K562 (cell line): Measurements from ENCODE around the gene TMEM147. TPM values are rescaled to one million over a fixed set of nuclear protein-coding genes. Genes with fewer than 3 reads are reported as not detected.

ENCODE experiments used
- ATAC-seq: fragments of 200-7000 bp; cut with Tn5 transposase; 3 replicates; pipeline ENCODE4 v1.9.1; 2020; ENCODE audit warnings: moderate library complexity
- BruUV-seq: library from RNA; stranded (reverse); fragments of 400-500 nt; replicated peaks from 2 replicates; lab custom pipeline; 2021; lab: Mats Ljungman, UMichigan
- CTCF ChIA-PET: fragments of 300-600 bp; formaldehyde crosslinking; extraction: SDS; loops from one replicate; lab custom pipeline; 2021; ENCODE audit warnings: low intra/inter-chr PET ratio; lab: Yijun Ruan, JAX
- POLR2A ChIA-PET: fragments of 300-600, 350-650 bp; sonication (Branson Sonifier 250); formaldehyde crosslinking; extraction: SDS; loops from one replicate; lab custom pipeline; 2021; ENCODE audit warnings: antibody characterized with exemption, inconsistent platforms; lab: Yijun Ruan, JAX
- DNase-seq, 4 experiments: peaks; one replicate each; pipeline versions ENCODE4 v3.0.0 to v3.0.0-alpha.2; 2011 to 2018; ENCODE audit warnings: low spot score in 3 of 4, mixed read lengths in 3 of 4; ENCODE audit errors: extremely low read depth in 1 of 4
- FAIRE-seq: peaks from 2 replicates; lab custom pipeline; 2011; peaks lifted over from hg19 to GRCh38; lab: Jason Lieb, UNC
- H2AFZ ChIP-seq: 2 replicates; pipeline ENCODE4 v1.6.0; 2011; ENCODE audit warnings: low read depth, low read length, control low read depth, inconsistent platforms
- H3K27ac ChIP-seq: fragments of 200-600 bp; 3 replicates; pipeline ENCODE4 v1.8.0; 2011; ENCODE audit warnings: low read depth, mild to moderate bottlenecking, control low read depth, inconsistent platforms, low read length, moderate library complexity, mixed read lengths; ENCODE audit errors: extremely low read depth
- H3K27me3 ChIP-seq, 2 experiments: fragments of 300-600 bp in 1 of 2; 2 replicates in 1 of 2; 3 replicates in 1 of 2; pipeline versions ENCODE4 v1.6.0 to v1.8.0; 2011; ENCODE audit warnings: inconsistent platforms in 2 of 2, low read length in 2 of 2, mild to moderate bottlenecking in 1 of 2, mixed read lengths in 1 of 2, moderate library complexity in 1 of 2; ENCODE audit not compliant: control insufficient read depth in 2 of 2, insufficient read depth in 2 of 2
- H3K36me3 ChIP-seq: fragments of 300-600 bp; 3 replicates; pipeline ENCODE4 v1.8.0; 2011; ENCODE audit warnings: mild to moderate bottlenecking, low read length, inconsistent platforms; ENCODE audit not compliant: control insufficient read depth, insufficient read depth
- H3K4me1 ChIP-seq, 2 experiments: fragments of 200-600 bp in 1 of 2; replicated peaks in 1 of 2; 2 replicates in 1 of 2; 3 replicates in 1 of 2; pipeline versions ENCODE4 v1.5.1 to v1.8.0; 2011; ENCODE audit warnings: inconsistent platforms in 2 of 2, low read length in 2 of 2, mild to moderate bottlenecking in 1 of 2, mixed read lengths in 1 of 2, moderate library complexity in 1 of 2; ENCODE audit not compliant: control insufficient read depth in 2 of 2, insufficient read depth in 2 of 2
- H3K4me2 ChIP-seq: 2 replicates; pipeline ENCODE4 v1.6.1; 2011; ENCODE audit warnings: low read length, control low read depth, inconsistent platforms, mixed read lengths; ENCODE audit not compliant: insufficient read depth
- H3K4me3 ChIP-seq: fragments of 200-600 bp; sonication (generic), shearing (Covaris generic); 2 replicates; pipeline ENCODE4 v1.5.1; 2016; ENCODE audit warnings: control low read depth, inconsistent platforms
- H3K79me2 ChIP-seq: fragments of 200-600 bp; 3 replicates; pipeline ENCODE4 v1.8.0; 2011; ENCODE audit warnings: low read length, inconsistent platforms; ENCODE audit not compliant: control insufficient read depth, insufficient read depth
- H3K9ac ChIP-seq, 2 experiments: 2 replicates each; pipeline versions ENCODE4 v1.6.0 to v1.6.1; 2011; ENCODE audit warnings: low read depth in 2 of 2, low read length in 2 of 2, control low read depth in 1 of 2, inconsistent platforms in 1 of 2, mild to moderate bottlenecking in 1 of 2, mixed read lengths in 1 of 2; ENCODE audit not compliant: insufficient read depth in 1 of 2
- H3K9me1 ChIP-seq: one replicate; pipeline ENCODE4 v1.6.0; 2011; ENCODE audit warnings: inconsistent platforms, mild to moderate bottlenecking, low read length, moderate library complexity; ENCODE audit not compliant: control insufficient read depth, insufficient read depth
- H3K9me3 ChIP-seq: replicated peaks from 2 replicates; pipeline ENCODE4 v1.5.1; 2011; ENCODE audit warnings: low read depth, low read length, inconsistent platforms; ENCODE audit not compliant: control insufficient read depth, insufficient read depth
- H4K20me1 ChIP-seq: replicated peaks from 2 replicates; pipeline ENCODE4 v1.6.1; 2011; ENCODE audit warnings: low read length, inconsistent platforms, mixed read lengths; ENCODE audit not compliant: control insufficient read depth, insufficient read depth
- ARID2 ChIP-seq: fragments of 450-650 bp; IDR thresholded peaks from 2 replicates; pipeline ENCODE4 v1.6.1; 2017; ENCODE audit warnings: antibody characterized with exemption, mild to moderate bottlenecking
- C11orf30 ChIP-seq: fragments of 450-650 bp; IDR thresholded peaks from 2 replicates; pipeline ENCODE4 v1.6.1; 2016; ENCODE audit warnings: low read depth, mild to moderate bottlenecking
- CBX2 ChIP-seq: fragments of 200-600 bp; sonication (generic); IDR thresholded peaks from one replicate; pipeline ENCODE4 v1.6.1; 2012; ENCODE audit warnings: mild to moderate bottlenecking, low read length, inconsistent platforms; ENCODE audit not compliant: insufficient read depth, poor library complexity, severe bottlenecking
- CTCF ChIP-seq, 3 experiments: IDR thresholded peaks in 2 of 3; conservative IDR thresholded peaks in 1 of 3; 2 replicates each; pipeline ENCODE4 v1.5.1; 2011 to 2012; ENCODE audit warnings: low read length in 3 of 3, mild to moderate bottlenecking in 3 of 3, control low read depth in 2 of 3, improper control_type of control experiment in 1 of 3, inconsistent platforms in 1 of 3, low read depth in 1 of 3, mixed read lengths in 1 of 3, moderate library complexity in 1 of 3; ENCODE audit not compliant: insufficient read depth in 2 of 3
- EHMT2 ChIP-seq: fragments of 450-650 bp; IDR thresholded peaks from 2 replicates; pipeline ENCODE4 v1.6.1; 2018; ENCODE audit warnings: antibody characterized with exemption
- FOS ChIP-seq: IDR thresholded peaks from 3 replicates; pipeline ENCODE4 v1.6.1; 2011; ENCODE audit not compliant: insufficient read length; ENCODE audit errors: extremely low read depth
- GATAD2B ChIP-seq: fragments of 450-650 bp; IDR thresholded peaks from 2 replicates; pipeline ENCODE4 v1.6.1; 2017; ENCODE audit warnings: mild to moderate bottlenecking, borderline replicate concordance
- MEF2D ChIP-seq: conservative IDR thresholded peaks from 2 replicates; pipeline ENCODE4 v1.6.1; 2016; ENCODE audit warnings: low read depth, missing genetic modification characterization, missing compliant biosample characterization
- MIER1 ChIP-seq: fragments of 450-650 bp; IDR thresholded peaks from 2 replicates; pipeline ENCODE4 v1.6.1; 2016; ENCODE audit warnings: antibody characterized with exemption, mild to moderate bottlenecking, low read depth
- MTA3 ChIP-seq: fragments of 450-650 bp; formaldehyde crosslinking; IDR thresholded peaks from 2 replicates; pipeline ENCODE4 v1.6.1; 2017; ENCODE audit warnings: mild to moderate bottlenecking, borderline replicate concordance
- MYNN ChIP-seq, 2 experiments: sonication (generic); formaldehyde crosslinking in 1 of 2; IDR thresholded peaks; 2 replicates each; pipeline versions ENCODE4 v1.5.0 to v1.6.1; 2016 to 2020; ENCODE audit warnings: antibody characterized with exemption in 1 of 2, missing genetic modification reagents in 1 of 2
- NFYB ChIP-seq: IDR thresholded peaks from 2 replicates; pipeline ENCODE4 v1.6.1; 2011; ENCODE audit warnings: mild to moderate bottlenecking, moderate library complexity; ENCODE audit not compliant: insufficient read length; ENCODE audit errors: extremely low read depth
- PBX2 ChIP-seq, 2 experiments: IDR thresholded peaks in 1 of 2; conservative IDR thresholded peaks in 1 of 2; 2 replicates each; pipeline ENCODE4 v1.6.1; 2016; ENCODE audit warnings: low read depth in 2 of 2, mild to moderate bottlenecking in 1 of 2, missing compliant biosample characterization in 1 of 2, missing genetic modification characterization in 1 of 2, moderate library complexity in 1 of 2
- PKNOX1 ChIP-seq: fragments of 450-650 bp; IDR thresholded peaks from 2 replicates; pipeline ENCODE4 v1.6.1; 2016
- TAF1 ChIP-seq: IDR thresholded peaks from 2 replicates; pipeline ENCODE4 v1.6.1; 2011; ENCODE audit warnings: mild to moderate bottlenecking, low read length, moderate library complexity; ENCODE audit not compliant: insufficient read depth, control insufficient read depth, severe bottlenecking; ENCODE audit errors: extremely low read depth
- ZSCAN32 ChIP-seq: fragments of 450-650 bp; formaldehyde crosslinking; IDR thresholded peaks from 2 replicates; pipeline ENCODE4 v1.4.0; 2020; ENCODE audit warnings: mild to moderate bottlenecking, moderate library complexity
- WGBS: fragments of 100-300 bp; shearing (Covaris generic); methylation state at CpG from one replicate; pipeline ENCODE4 v1.1.6; 2016; ENCODE audit warnings: low coverage, mixed read lengths; ENCODE audit not compliant: insufficient coverage; ENCODE audit errors: missing lambda C conversion rate; 5-methylcytosine and 5-hydroxymethylcytosine counted together
- in situ Hi-C: fragments of 300-500 bp; cut with MboI; formaldehyde crosslinking; loops from 4 replicates; pipeline ENCODE4 v1.15.0; 2018; ENCODE audit warnings: inconsistent platforms, mixed read lengths
- intact Hi-C: fragments of 100-400 bp; cut with micrococcal nuclease; formaldehyde crosslinking; loops from 2 replicates; pipeline ENCODE4 v1.14.2; 2022
- polyA plus RNA-seq, 8 experiments: library from polyadenylated mRNA; depleted of rRNA in 4 of 8; stranded (reverse) in 5 of 8; unstranded in 3 of 8; fragments of >200 nt; fragmentation: Nextera tagmentation in 2 of 8; fragmentation: Illumina TruSeq in 1 of 8; extraction: Ambion mirVana in 2 of 8; extraction: Trizol in 1 of 8; gene quantifications; 2 replicates each; pipeline versions ENCODE4 v1.2.1 to v1.2.3, GENCODE V29; 2011 to 2014; ENCODE audit warnings: inconsistent platforms in 1 of 8, missing spikeins in 1 of 8
- total RNA-seq, 7 experiments: library from RNA; depleted of rRNA in 6 of 7; stranded (reverse); fragments of >200 nt in 6 of 7; fragmentation: Illumina TruSeq in 2 of 7; extraction: Trizol in 2 of 7; gene quantifications; 2 replicates each; pipeline versions ENCODE4 v1.2.1 to v1.2.3, GENCODE V29; 2011 to 2021; ENCODE audit warnings: low replicate concordance in 1 of 7

The TMEM147 gene
- total and polyA plus RNA-seq, 9 of the 15 experiments (the other 6 are each of a cell fraction or from before 2014, with no cell fraction given): 73.8 to 194 (median 142) TPM

DNA sequence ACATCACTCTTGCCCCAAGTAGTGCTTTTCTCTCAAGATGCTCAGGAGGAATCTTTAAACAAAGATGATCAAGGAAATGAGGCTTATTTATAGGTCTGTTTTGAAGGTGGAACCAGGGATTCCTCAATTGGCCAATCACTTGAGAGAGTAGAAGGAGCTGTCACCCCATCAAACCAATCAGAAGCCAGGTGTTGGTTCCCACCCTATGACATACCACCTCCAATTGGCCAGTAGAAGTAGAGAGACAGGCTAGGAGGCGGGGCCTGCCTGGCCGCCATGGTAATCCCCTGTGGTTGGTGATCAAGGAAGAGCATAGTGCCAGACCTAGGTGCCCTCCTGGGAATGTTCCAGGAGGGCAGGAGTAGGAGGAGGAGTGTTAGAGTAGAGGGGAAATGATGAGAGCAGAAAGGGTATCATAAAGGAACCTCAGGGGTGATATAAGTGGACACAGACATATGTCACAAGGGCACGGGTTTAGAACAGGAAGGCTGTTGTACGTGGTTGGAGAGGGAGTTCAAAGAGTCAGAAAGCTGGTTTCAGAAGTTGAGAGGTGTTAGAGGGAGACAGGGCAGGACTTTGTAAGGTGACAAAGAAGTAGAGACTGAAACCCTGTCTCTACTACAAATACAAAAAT lies 51.1 kb downstream of the TMEM147 start:
- H3K4me1 ChIP-seq: no peaks in the 10 kb centered on the region; a peak in 1 of 5 replicates
- intact Hi-C loops: no loop called here
- no TSS peak for BruUV-seq
- ChIA-PET POLR2A (interaction anchor here (1.2 kb wide), 1 partner anchor 12 kb away, joined by 4 read pairs; no protein-coding TSS in a partner anchor), CTCF (no interaction called here)
- no peak overlapping the region for H3K27ac ChIP-seq
- no peak overlapping the region for H3K4me3 ChIP-seq
- H4K20me1 ChIP-seq: no peaks in the 10 kb centered on the region
- peaks cover 9 to 14% of the 10 kb centered on the region in 2 experiments; a peak in 4 of 5 replicates for H3K27me3 ChIP-seq
- H3K9me3 ChIP-seq: no peaks in the 10 kb centered on the region
- no peak overlapping the region for H3K9ac ChIP-seq
- in situ Hi-C loops: no loop called here
- WGBS: 8% methylated on average over 4 of the region's 4 CpGs
- peak overlapping the region; percentile 56; the same call in 1 of the 2 replicates for H2AFZ ChIP-seq
- H3K79me2 ChIP-seq: no peaks in the 10 kb centered on the region
- FAIRE-seq (no peak), DNase-seq (peak; percentile 24 to 79 (median 40)), ATAC-seq (peak; percentile 94)
- H3K4me2 ChIP-seq: no peak overlapping the region
- no peaks in the 10 kb centered on the region for H3K9me1 ChIP-seq
- H3K36me3 ChIP-seq: no peaks in the 10 kb centered on the region
- TF ChIP-seq C11orf30: no peak
- peak; percentile 80 for TF ChIP-seq EHMT2
- TF ChIP-seq MTA3: no peak
- TF ChIP-seq PBX2 (CRISPR knock-in tag; IDR thresholded peaks at IDR 0.05; ENCODE audit: low read depth): no peak
- peak; percentile 65 for TF ChIP-seq PBX2 (tag; conservative IDR thresholded peaks at IDR 0.05; ENCODE audit: low read depth)
- TF ChIP-seq CBX2: no peak
- no peak for TF ChIP-seq MIER1
- TF ChIP-seq FOS: peak; percentile 68
- TF ChIP-seq CTCF (IDR thresholded peaks at IDR 0.05 in 2 of 3, conservative IDR thresholded peaks at IDR 0.05 in 1 of 3; ENCODE audit: insufficient read depth in 2 of 3, low read depth in 1 of 3, low read length in 3 of 3): no peak
- TF ChIP-seq ZSCAN32 (CRISPR knock-in tag): no peak
- TF ChIP-seq TAF1: no peak
- TF ChIP-seq GATAD2B: no peak
- TF ChIP-seq MYNN (IDR thresholded peaks at IDR 0.05): no peak
- TF ChIP-seq MYNN (CRISPR knock-in tag; IDR thresholded peaks at IDR 0.05): no peak
- TF ChIP-seq MEF2D (tag): no peak
- TF ChIP-seq NFYB: peak; percentile 81
- TF ChIP-seq PKNOX1: peak; percentile 96
- TF ChIP-seq ARID2: no peak
